ENCODE measurements around the gene SLC16A11. TPM values are rescaled to one million over a fixed set of nuclear protein-coding genes. Genes with fewer than 3 reads are reported as not detected.
A peak's percentile ranks its signal among the peaks of the same experiment; 100 is the strongest.

SLC16A11 gene
- total and polyA plus RNA-seq, 8 donors, result 0.61 to 17.3 (median 3.0) TPM

DNA sequence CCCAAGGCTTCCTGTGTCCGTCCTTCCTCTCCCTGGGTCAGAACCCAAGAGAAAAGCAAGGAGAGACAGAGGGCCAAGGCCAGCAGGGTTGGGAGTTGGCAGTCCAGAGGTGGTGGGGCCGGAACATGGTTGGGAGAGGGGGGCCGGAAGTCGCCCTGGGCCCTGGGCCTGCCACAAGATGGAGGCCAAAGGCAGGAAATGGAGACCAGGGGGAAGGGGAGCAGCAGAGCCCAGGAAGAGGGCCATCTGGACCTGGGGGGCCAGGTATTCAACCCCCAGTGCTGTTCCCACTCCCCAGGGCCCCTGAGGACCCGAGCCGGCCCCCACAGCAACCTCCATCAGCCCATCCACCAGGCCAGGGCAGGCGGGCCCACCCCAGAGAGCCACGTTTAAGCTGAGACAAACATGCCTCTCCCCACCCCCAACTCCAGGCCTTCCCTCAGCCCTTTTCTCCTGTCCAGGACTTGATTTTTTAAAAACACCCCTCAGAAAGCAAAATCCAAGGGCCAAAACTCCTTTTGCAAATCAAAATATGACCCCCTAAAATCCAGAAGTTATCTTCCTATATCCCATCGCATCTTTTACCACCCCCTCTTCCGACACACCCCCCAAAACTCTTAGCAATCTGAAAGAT lies 25.4 kb downstream of the SLC16A11 start:
- peaks cover 0 to 15% (median 0%) of the 10 kb centered on the region in 3 donors for H3K4me1 ChIP-seq
- H3K4me3 ChIP-seq, result peak overlapping the region in 2 of 4 donors; percentile 52 to 54
- FAIRE-seq (no peak), DNase-seq (peak in 2 of 6 donors; percentile 47 to 78), ATAC-seq (no peak)
- no peaks in the 10 kb centered on the region for H3K36me3 ChIP-seq
- TF ChIP-seq, protein P1, sequence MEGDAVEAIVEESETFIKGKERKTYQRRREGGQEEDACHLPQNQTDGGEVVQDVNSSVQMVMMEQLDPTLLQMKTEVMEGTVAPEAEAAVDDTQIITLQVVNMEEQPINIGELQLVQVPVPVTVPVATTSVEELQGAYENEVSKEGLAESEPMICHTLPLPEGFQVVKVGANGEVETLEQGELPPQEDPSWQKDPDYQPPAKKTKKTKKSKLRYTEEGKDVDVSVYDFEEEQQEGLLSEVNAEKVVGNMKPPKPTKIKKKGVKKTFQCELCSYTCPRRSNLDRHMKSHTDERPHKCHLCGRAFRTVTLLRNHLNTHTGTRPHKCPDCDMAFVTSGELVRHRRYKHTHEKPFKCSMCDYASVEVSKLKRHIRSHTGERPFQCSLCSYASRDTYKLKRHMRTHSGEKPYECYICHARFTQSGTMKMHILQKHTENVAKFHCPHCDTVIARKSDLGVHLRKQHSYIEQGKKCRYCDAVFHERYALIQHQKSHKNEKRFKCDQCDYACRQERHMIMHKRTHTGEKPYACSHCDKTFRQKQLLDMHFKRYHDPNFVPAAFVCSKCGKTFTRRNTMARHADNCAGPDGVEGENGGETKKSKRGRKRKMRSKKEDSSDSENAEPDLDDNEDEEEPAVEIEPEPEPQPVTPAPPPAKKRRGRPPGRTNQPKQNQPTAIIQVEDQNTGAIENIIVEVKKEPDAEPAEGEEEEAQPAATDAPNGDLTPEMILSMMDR (IDR thresholded peaks at IDR 0.05), result no peak
- WGBS, 2 donors, result 77 to 85% methylated on average over 8 to 10 of the region's 10 CpGs
- H3K9me3 ChIP-seq, result no peaks in the 10 kb centered on the region
- no peaks in the 10 kb centered on the region for H3K27me3 ChIP-seq
- intact Hi-C loops (cut with DNase I), result no loop called here
- peak overlapping the region in 1 of 4 donors; percentile 70 for H3K27ac ChIP-seq

- intact Hi-C loops (cut with DNase I), result no loop called here
These were observed 26.1 kb downstream of the SLC16A11 start for GRCh38 chr17:7017827-7018200.

GRCh38 chr17:7016886-7017826 lies 26.7 kb downstream of the SLC16A11 start:
- FAIRE-seq (no peak), DNase-seq (no peak), ATAC-seq (no peak)
- TF ChIP-seq, protein P1 (IDR thresholded peaks at IDR 0.05), result no peak
- intact Hi-C loops (cut with DNase I), result no loop called here
- Histone ChIP-seq H3K4me3 (no peak overlapping the region), H3K36me3 (no peaks in the 10 kb centered on the region), H3K27me3 (no peaks in the 10 kb centered on the region), H3K4me1 (peaks cover 0 to 12% (median 0%) of the 10 kb centered on the region in 3 donors), H3K9me3 (no peaks in the 10 kb centered on the region), H3K27ac (peak overlapping the region in 1 of 4 donors; percentile 70)
- 83 to 84% methylated on average over 20 of the region's 20 CpGs for WGBS, 2 donors

More at GRCh38 chr17:7017827-7018200, 26.1 kb downstream of the SLC16A11 start:
- Histone ChIP-seq H3K36me3 (no peaks in the 10 kb centered on the region), H3K27me3 (no peaks in the 10 kb centered on the region), H3K4me3 (peak overlapping the region in 1 of 4 donors; percentile 52), H3K4me1 (peaks cover 0 to 12% (median 0%) of the 10 kb centered on the region in 3 donors), H3K27ac (peak overlapping the region in 1 of 4 donors; percentile 70), H3K9me3 (no peaks in the 10 kb centered on the region)
- no peak for FAIRE-seq
- no peak for ATAC-seq
- peak in 1 of 6 donors; percentile 22 for DNase-seq
- TF ChIP-seq, protein P1 (IDR thresholded peaks at IDR 0.05), result no peak
- WGBS, 2 donors, result 81 to 83% methylated on average over 12 of the region's 12 CpGs

- TF ChIP-seq, protein P1 (IDR thresholded peaks at IDR 0.05), result no peak
- Histone ChIP-seq H3K36me3 (no peaks in the 10 kb centered on the region), H3K27me3 (no peaks in the 10 kb centered on the region), H3K9me3 (no peaks in the 10 kb centered on the region), H3K4me1 (peaks cover 0 to 10% (median 2%) of the 10 kb centered on the region in 3 donors), H3K27ac (no peak overlapping the region), H3K4me3 (no peak overlapping the region)
- FAIRE-seq (no peak), DNase-seq (no peak), ATAC-seq (no peak)
- intact Hi-C loops (cut with DNase I), result no loop called here
- 87 to 92% methylated on average over 3 of the region's 3 CpGs for WGBS, 2 donors
These were observed 27.5 kb downstream of the SLC16A11 start for GRCh38 chr17:7016418-7016817.

Data from pancreas (tissue), 10 donors.